NCI-H1930 (cell line): ENCODE data around the gene CARHSP1.
"Not testable (repeated sequence)": the region's sequence is repeated elsewhere in the genome, so short reads cannot be mapped to it uniquely, and the experiment has no call there.

ENCODE experiments used
- DNase-seq, 2 experiments: peaks; one replicate each; lab custom pipeline; 2025; lab: John Stamatoyannopoulos, UW

CARHSP1 gene

DNA sequence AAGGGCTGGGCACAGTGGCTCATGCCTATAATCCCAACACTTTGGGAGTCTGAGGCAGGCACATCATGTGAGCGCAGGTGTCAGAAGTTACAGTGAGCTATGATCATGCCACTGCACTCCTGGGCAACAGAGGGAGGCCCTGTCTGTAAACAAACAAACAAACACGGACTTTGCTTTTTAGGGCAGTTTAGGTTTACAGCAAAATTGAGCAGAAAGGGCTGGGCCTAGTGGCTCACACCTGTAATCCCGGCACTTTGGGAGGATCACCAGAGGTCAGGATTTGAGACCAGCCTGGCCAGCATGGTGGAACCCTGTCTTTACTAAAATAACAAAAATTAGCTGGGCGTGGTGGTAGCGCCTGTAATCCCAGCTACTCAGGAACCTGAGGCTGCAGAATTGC lies 3.3 kb upstream of the CARHSP1 start:
- DNase-seq, result no peak

DNA sequence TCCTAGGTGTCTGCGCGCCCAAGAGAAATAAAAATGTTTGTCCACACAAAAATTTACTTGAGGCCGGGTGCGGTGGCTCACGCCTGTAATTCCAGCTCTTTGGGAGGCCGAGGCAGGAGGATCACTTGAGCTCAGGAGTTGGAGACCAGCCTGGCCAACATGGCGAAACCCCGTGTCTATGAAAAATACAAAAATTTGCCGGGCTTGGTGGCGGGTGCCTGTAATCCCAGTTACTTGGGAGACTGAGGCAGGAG lies 1.1 kb upstream of the CARHSP1 start:
- DNase-seq, result not testable (repeated sequence)

DNA sequence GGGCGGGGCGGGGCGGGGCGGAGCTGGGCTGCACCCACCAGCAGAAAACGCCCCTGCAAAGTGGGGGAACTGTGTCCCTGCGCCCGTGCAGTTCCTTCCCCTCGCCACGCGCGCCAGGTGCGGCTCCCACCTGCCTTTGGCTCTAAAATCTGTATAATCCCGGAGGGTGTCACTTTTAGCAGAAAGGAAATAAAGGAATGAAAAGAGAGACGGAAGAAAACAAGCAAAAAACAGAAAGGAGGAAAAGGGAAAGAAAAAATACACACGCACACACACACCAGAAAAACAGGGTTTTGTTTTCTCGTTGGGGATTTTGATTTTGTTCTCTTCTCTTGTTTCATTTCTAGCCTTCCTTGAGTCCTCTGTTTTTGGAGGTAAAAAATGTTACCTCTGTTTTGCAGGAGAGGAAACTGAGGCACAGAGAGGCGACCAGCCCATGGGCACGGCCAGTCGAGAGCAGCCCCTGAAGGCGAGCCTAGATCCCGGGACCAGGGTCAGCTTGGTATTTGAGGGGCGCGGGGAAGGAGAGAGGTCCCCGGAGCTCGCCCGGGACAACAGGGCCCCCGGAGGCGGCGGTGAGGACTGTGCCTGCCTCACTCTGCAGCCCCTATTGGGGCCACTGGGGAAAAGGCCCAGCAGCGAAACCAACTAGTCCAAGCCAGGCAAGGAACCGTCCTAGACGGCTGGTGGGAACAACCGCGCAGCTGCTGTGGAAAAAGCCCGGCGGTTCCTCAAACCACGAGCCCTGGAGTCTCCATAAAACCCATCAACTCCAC lies 594 bp upstream of the CARHSP1 start:
- DNase-seq, result peak in 1 of 2 experiments; percentile 24

DNA sequence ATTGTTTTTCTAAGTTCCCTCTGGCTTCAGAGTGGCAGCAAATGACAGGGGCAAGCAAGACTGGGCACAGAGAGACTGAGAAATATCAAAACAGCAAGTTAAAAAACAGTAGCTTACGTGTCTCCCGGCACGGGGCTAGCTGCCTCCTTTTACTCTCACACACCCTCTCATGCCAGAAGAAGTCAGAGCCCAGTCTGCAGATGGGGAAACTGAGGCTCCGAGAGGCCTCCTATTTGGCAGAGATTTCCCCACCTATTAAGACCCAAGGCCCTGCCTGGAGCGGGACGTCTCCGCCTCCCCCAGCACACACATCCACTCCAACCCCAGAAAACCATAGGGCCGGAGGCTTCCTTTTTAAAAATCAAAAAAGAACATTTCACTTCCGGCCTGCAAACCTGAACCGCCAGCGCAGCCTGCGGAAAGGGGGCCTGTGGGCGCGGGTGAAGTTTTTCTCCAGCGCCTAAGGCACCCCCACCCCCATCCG lies 832 bp downstream of the CARHSP1 start:
- DNase-seq, result no peak

DNA sequence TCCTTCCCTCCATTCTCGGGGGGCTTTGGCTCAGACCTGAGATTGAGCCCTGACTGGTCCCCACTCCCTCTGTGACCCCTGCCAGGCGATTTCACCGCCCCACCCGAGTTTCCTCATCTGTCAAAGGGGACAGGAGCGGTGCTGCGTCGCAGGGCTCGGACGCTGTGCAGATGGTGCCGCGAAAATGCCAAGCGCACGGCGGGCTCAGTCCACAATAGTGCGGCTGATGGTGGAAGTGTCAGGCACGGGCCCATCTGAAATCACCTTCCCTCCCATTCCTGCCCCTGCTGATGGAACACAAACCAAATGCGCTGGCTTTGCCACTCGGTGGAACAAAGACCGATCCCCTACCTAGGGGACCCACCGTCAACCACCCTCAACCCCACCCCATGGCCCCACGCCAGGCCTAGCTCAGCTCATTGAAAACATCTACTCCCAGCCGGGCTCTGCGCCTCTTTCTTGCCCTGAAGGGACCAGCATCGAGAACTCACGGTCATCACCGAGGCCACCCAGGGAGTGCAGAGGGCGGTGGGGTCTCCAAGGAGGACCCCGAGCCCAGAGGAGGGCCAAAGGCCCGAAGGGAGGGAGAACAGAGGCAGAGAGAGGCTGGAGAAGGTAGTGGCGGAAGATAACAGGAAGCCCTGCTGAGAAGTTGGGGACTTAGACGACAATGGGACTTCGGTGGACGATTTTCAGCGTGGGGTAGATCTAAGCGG lies 1.4 kb downstream of the CARHSP1 start:
- no peak for DNase-seq

DNA sequence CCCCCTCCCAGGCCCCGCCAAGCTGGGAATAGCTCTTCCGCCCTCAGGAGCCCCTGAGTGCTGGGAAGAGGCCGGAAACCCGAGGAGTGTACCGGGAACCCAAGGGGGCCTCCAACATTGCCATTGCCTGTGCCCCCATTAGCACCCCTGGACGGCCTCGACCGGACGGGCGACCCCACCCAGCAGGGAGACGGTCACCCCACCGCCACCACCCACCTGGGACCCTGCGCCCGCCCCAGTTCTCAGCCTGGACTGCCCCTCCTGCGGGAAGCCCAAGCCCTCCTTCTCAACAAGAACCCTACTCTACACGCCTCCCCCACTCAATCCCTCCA lies 2.0 kb downstream of the CARHSP1 start:
- DNase-seq, result no peak

DNA sequence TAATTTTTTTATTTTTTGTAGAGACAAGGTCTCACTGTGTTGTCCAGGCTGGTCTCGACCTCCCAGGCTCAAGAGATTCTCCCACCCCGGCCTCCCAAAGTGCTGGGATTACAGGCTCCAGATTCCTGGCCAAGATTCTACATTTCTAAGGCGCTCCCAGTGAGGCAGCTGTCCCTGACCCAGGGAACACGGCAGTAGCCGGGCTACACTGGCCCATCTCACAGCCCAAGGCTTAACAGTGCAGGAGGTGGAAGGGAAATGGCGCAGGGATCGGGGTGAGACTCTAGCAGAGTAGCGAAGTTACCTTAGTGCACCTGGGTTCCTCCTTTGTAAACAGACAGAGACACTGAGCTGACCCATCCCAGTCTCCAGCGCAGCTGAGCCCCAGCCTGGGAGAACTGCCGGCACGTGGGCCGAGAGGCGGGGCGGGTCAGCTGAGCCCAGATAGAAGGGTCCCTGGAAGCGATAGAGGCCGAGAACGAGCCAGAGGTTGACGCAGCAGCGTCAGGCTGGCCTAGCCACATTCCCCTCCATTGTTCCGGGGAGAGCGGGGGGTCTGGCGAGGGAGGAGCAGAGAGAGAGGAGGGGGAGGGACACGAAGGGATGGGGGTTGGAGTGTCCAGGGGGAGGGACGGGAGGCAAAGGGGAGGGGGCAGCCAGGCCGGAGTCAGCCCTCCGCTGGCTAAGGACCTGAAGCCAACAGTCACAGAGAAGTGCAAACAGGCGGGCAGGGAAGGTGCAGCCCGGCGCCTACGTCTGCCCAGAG lies 2.5 kb downstream of the CARHSP1 start:
- no peak for DNase-seq

DNA sequence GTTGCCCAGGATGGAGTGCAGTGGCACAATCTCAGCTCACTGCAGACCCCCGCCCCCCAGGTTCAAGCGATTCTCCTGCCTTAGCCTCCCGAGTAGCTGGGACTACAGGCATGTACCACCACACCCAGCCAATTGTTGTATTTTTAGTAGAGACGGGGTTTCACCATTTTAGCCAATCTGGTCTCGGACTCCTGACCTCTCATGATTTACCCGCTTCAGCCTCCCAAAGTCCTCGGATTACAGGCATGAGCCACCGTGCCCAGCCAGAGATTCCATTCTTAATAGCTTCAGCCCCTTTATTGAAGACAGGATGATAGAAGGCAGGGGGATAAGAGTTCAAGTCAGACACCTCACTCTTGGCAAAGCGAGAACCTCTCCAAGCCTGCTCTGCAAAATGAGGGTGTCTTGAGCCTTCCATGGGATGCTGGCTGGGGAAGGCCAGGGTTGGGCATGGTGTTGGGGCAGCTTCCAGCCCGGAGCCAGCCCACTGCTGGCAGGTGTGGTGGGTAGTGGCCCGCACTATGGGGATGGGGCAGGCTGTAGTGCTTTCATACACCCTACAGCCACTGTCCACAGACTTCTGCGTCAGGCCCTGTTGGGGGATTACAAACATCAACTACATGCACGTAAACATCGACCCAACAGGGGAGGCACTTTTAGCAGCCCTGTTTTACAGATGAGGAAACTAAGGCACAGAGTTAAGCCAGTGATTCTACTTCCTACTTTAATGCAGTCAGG lies 3.5 kb downstream of the CARHSP1 start:
- no peak for DNase-seq

DNA sequence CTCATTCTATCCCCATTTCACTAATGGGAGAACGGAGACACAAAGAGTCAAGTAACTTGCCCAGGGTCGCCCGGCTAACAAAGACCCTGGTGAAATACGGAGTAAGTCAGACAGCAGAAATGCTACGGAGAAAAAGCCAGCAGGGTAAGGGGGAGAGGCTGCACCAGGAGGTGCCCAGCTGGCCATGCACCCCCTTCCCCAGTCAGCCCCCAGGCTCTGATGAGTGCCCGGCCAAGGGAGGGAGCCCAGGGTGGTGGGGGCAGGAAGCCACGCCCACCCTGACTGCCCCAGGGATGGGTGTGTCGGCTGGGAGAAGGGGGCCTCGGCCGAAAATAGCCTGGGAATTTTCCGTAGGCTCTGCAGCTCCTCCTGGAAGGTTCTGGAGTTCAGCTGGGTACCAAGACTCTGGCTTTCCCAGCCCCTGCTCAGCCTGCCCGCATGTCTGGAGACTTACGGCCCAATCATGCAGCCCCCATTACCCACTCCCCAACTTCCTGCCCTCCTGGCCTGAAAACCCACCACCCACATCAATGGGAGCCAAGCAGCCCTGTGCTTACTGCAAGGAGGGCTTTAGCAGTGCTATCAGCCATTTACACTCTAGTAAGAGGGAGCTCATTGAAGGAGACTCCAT lies 4.2 kb downstream of the CARHSP1 start:
- DNase-seq, result no peak

DNA sequence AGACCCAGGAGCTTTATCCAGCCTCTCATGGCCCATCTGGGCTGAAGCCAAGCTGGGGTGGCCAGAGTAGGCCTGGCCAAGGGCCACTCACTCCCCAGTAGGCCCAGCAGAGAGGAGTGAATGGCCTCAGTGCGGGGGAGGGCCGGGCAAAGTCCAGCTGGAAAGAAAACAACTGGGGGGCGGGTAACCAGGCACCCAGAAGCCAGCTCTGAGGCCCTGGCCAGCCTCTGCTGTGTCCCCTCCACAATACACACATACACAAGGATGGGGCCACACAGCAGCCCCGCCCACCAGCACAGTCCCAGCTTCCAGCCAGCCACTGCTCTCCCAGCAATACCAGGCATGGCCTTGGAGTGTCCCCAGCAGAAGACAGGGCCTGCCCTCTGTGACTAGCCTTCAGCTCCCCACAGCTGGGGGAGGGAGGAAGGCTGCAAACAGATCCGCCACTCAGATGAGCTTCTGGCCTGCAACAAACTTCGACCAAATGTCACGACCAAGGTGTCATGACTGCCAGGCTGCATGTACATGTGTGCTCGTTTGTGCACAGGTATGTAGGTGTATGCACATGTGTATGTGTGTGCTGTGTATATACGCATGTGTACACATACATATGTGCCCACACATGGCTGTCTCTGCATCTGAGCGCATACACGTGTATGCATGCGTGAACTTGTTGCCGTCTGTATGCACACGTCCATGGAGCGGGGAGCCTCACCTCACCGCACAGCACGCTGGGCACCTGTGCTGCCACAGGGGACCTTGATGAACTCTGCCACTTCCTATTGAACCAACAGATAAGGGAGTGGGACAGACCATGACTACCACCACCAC lies 5.0 kb downstream of the CARHSP1 start:
- no peak for DNase-seq

DNA sequence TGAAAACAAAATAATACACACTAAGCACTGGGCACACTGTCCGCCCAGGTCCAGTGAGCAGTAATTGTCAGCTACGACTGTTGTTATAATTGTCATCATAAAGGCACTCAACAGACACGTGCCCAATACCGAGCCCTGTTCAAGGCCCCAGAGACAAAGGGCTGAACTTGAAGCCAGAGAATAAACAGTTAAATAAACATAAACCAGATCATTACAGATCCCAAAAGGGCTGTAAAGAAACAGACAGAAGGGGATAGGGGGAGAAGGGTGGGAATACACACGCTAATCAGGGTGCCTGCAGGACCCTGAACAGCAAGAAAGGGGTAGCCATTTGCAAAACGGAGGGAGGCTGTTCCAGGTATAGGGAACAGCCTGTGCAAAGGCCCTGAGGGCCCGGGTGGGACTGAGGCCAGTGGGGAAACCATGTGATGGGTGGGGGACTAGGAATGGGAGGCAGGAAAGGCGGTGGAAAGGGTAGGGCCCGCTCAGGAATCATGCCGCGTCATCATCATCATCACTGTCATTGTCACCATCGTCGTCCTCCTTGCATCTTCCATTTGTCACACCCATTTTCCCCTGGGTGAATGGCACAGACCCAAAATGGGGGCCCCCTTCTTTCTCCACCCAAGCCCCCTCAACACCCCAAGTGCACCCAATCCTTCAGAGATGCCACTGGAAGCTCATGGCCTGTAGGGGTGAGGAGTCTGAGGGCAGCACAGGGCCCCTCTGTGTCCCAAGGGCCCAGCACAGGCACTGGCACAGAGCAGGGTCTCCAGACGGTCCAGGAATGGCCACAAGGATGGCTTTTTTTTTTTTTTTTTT lies 6.3 kb downstream of the CARHSP1 start:
- DNase-seq, result no peak

DNA sequence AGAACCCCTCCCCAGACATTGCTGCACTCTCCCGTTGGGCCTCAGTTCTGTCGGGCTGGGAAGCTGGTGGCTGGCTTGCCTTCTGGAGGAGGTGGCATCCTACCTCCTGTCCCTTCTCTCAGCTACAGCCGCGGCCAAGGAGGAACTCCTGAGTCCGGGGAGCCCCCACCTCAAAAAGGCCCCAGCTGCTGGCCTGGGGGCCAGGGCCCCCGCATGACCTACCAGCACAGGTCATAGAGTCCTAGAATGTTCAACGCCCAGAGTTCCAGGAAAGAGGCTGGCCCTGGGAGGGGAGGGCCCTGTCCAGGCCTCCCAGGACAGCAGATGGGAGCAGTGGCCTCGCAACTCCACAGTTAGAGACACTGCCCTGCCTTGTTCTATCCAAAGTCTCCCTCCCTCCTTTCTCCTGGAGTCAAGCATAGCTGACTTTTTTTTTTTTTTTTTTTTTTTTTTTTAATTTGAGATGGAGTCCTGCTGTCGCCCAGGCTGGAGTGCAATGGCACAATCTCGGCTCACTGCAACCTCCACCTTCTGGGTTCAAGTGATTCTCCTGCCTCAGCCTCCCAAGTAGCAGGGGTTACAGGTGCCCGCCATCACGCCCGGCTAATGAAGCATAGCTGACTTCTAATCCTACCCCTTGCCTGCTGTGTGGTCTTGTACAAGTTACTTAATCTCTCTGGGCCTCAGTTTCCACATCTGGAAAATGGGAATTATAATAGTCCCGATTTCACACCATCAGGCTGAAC lies 7.1 kb downstream of the CARHSP1 start:
- no peak for DNase-seq

DNA sequence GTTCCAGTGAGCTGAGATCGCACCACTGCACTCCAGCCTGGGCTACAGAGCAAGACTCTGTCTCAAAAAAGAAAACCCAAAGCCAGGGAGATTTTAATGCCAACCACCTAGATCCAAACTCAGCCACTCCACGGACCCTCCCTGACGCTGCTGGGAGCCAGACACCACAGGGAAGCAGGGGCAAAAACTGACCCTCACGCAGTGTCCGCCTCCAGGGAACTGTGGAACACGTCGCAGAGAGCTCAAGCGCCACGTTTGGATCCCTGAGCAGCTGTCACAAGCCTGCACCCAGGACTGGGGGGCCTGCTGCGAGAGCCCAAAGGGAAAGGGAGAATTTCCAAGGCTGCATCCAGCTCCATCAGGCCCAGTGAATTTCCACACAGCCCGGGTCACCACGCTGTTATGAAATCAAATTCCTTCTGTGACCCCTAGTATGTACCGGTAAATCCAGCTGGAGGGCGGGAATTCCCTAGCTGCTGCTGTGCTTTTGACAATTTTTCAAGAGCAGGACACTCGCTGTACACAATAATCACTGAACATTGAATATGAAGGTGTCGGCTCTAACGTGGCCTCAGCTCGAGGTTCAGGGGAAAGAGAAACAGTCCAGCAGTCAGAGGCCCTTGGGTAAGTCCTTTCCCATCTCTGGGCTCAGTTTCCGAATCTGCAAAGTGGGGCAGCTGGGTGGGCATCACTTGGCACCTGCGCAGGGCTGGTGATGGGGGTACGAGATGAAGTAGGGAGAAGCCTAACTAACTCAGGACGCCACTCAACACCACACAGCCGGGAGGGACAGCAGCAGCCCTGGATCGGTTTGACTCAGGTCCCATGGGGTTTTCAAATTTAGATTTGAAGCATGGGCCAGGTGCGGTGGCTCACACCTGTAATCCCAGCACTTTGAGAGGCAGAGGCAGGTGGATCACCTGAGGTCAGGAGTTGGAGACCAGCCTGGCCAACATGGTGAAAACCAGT lies 8.6 kb downstream of the CARHSP1 start:
- no peak for DNase-seq

DNA sequence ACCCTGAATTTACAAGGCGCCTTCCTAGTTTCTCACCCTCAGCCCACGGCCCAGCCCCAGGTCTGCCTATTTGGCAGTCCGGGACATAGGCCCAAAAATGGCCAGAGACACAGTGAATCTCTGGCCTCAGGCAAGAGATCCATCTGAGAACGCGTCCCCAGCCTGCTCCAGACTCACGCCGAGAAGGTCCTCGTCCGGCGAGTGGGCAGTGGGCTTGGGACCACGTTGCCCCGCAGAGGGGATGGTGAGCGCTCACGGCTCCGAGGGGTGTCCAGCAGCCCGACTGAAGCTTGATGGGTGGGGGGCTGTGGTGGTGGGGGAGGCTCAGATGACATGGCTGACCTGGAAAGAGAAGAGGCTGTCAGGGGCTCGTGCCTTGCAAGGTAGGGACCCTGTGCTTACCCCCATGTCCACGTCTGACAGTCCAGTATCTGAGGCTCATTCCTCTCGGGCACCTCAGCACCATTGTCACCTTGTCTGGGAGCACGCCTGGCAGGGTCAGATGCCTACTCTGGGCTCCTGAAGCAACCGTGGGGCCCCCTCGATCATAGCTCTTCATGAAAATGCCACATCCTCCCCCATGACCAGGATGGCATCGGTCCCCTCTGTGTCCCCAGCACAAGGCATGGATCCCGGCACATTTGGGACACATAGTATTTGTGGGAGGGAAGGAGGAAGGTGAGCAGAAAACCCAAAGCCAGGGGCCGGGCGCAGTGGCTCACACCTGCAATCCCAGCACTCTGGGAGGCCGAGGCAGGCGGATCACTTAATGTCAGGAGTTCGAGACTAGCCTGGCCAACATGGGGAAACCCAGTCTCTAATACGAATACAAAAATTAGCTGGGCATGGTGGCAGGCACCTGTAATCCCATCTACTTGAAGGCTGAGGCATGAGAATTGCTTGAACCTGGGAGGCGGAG lies 9.6 kb downstream of the CARHSP1 start:
- DNase-seq, result no peak

DNA sequence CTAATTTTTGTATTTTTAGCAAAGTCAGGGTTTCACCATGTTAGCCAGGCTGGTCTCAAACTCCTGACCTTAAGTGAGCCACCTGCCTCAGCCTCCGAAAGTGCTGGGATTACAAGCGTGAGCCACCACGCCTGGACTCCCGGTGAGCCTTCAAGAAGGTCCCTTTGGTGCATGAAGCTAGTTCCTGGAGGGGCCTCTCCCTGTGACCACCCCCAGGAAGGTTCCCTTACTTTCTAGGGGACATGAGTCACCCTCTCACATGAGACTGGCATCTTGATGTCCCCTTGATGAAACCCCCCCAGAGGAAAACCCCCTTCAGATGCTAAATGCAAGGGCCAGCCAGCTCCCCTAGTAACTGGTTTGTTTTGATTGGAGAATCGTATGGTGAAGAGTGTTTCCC lies 12.8 kb downstream of the CARHSP1 start:
- DNase-seq, result no peak

DNA sequence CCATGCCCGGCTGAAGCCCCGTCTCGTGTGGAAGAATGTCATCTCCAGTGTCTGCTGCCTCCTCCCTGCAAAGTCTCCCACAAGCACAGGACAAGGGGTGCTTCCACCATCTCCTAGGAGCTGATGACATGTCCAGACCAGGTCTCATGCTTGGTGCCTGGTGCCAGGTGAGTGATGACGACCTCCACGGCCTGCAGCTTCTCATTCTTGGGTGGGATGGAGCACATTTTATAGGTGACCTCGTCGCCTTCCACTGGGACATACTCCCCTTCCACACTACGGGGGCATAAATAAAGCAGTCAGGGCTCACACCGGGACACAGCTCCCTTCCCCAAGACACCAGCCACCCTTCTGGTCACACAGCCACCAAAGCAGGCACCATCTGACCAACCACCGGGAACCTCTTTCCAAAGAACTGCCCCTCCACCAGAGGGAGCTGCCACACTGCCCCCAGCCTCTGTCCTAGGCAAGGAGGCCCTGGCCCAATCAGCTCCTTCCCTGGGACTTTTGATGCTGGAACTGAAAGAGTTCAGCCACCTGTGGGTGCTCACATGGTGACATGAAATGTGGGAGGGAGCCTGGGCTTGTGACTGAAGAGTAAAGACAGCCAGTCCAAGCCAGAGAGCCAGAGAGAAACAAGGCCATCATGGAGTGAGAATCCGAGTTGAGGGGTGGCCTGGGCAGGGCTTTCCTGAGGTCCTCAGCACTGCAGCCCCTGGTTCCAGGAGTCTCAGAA lies 13.6 kb downstream of the CARHSP1 start:
- DNase-seq, result no peak
